ENCODE data around the gene UNG.
A peak's percentile ranks its signal among the peaks of the same experiment; 100 is the strongest.

Gene UNG

DNA sequence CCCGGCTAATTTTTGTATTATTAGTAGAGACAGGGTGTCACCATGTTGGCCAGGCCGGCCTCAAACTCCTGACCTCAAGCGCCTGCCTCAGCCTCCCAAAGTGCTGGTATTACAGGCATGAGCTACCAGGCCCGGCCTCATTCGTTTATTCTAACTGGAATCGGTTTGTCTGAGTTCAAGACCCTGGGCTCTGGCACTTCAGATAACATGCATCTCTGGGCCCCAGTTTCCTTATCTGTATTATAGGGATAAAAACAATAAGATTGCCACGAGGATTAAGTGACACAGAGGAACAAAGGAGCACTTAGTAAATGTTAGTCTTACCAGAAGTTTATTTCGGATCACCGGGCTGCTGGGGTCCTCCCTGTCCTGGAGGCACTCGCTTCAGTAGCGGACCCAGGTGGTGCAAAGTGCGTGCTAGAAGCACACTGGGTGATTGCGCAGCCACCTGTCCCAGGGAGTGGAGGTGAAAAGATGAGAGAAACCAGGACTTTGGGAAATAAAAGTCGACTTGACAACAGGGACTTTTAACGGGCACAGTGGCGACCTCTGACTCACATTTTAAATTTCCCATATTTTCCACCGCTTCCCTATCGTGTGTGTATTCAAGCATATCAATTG is 56.5 kb downstream of the UNG start:
- H3K27me3 ChIP-seq = no peaks in the 10 kb centered on the region
- H3K9me3 ChIP-seq = no peaks in the 10 kb centered on the region
- H3K27ac ChIP-seq = peak overlapping the region; percentile 74 to 79
- no peak for DNase-seq
- TF ChIP-seq, protein P1, sequence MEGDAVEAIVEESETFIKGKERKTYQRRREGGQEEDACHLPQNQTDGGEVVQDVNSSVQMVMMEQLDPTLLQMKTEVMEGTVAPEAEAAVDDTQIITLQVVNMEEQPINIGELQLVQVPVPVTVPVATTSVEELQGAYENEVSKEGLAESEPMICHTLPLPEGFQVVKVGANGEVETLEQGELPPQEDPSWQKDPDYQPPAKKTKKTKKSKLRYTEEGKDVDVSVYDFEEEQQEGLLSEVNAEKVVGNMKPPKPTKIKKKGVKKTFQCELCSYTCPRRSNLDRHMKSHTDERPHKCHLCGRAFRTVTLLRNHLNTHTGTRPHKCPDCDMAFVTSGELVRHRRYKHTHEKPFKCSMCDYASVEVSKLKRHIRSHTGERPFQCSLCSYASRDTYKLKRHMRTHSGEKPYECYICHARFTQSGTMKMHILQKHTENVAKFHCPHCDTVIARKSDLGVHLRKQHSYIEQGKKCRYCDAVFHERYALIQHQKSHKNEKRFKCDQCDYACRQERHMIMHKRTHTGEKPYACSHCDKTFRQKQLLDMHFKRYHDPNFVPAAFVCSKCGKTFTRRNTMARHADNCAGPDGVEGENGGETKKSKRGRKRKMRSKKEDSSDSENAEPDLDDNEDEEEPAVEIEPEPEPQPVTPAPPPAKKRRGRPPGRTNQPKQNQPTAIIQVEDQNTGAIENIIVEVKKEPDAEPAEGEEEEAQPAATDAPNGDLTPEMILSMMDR (IDR thresholded peaks at IDR 0.05) = no peak
- intact Hi-C loops (cut with DNase I; ENCODE audit: low total_unique reads) = no loop called here
- H3K36me3 ChIP-seq = no peaks in the 10 kb centered on the region
- peak overlapping the region; percentile 65 to 67 for H3K4me3 ChIP-seq
- peaks cover 0 to 20% (median 17%) of the 10 kb centered on the region in 4 donors for H3K4me1 ChIP-seq

DNA sequence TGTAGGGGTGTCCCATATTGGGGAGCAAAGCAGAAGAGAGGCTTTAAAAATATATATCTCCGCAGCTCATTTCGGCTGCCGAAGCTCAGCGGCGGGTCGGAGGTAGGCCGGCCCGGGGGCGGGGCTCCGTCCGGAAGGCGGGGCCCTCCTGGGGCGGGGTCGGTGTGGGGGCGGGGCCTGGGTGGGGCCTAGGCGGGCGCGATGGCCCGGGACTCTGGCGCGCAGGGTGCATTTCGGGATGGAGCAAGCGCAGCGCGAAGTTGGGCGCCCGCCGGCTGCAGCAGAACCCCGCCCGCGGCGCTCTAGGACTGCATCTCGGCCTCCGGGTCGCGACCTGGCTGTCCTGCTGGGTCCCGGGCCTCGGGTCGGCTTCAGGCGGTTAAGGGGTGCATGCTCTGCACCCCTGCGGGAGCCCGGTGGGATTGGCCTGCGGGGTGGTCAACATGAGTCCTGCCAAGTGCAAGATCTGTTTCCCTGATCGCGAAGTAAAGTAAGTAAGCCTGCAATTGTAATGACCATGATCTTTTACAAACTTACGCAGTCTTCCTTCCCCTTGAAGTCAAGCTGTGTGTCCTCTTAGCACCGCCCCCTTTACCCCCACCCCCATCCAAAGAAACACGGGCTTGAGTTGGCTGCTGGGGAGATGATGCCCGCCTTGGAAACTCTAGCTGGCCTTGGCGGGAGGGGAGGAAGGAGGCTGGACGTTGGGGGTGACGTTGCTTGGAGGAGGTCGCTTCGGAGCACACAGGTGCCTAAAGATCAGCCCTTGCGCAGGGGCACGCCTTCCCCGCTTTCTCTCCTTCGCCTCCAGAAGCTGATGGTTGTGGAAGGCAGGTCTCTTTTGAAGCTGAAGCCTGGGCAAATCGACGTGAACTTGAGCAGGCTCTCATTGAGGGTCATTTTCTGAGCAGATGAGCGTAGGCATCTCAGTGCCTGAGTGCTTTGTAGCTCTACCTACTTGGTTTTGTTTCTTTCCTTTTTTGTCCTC is 57.3 kb downstream of the UNG start:
- Histone ChIP-seq H3K27ac (peak overlapping the region; percentile 74 to 79), H3K4me3 (peak overlapping the region; percentile 65 to 67), H3K4me1 (peaks cover 0 to 20% (median 17%) of the 10 kb centered on the region in 4 donors), H3K36me3 (no peaks in the 10 kb centered on the region), H3K9me3 (no peaks in the 10 kb centered on the region), H3K27me3 (no peaks in the 10 kb centered on the region)
- intact Hi-C loops (cut with DNase I; ENCODE audit: low total_unique reads) = loop anchor here (5.0 kb wide), 1 partner anchor 42 kb away; no protein-coding TSS in a partner anchor
- peak; percentile 77 to 92 for DNase-seq
- TF ChIP-seq, protein P1 (IDR thresholded peaks at IDR 0.05) = no peak

DNA sequence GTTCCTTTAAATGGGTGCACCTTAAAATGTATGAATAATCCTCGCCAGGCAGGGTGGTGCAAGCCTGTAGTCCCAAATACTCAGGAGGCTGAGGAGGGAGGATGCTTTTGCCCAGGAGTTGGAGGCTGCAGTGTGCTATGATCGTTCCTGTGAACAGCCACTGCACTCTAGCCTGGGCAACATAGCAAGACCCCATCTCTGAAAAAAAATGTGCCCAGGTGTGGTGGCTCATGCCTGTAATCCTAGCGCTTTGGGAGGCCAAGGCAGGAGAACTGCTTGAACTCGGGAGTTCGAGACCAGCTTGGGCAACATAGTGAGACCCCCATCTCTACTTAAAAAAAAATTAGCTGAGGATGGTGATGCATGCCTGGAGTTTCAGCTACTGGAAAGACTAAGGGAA is 58.6 kb downstream of the UNG start:
- Histone ChIP-seq H3K9me3 (no peaks in the 10 kb centered on the region), H3K36me3 (no peaks in the 10 kb centered on the region), H3K4me3 (peak overlapping the region in 1 of 2 donors; percentile 8), H3K27ac (no peak overlapping the region), H3K4me1 (peaks cover 0 to 20% (median 17%) of the 10 kb centered on the region in 4 donors), H3K27me3 (no peaks in the 10 kb centered on the region)
- TF ChIP-seq, protein P1 (IDR thresholded peaks at IDR 0.05) = no peak
- DNase-seq = no peak
- intact Hi-C loops (cut with DNase I; ENCODE audit: low total_unique reads) = loop anchor here (5.0 kb wide), 1 partner anchor 44 kb away; no protein-coding TSS in a partner anchor

DNA sequence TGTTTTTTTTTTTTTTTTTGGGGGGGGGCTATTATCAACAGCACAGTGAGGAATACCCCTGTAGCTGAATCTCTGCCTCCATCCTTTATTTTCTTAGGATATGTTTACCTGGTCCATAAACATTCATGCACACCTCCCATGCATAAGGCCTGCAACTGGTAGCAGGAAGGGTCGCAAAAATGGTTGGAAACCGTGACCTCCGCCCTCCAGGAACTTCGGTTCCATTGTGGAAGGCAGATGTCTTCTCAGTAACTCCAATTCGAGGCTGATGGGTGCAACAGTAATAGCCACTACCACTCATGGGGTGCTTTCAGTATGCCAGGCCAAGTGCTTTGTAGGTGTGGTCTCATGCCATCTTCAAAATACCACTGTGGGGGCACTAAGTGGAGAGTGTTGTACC is 59.2 kb downstream of the UNG start:
- Histone ChIP-seq H3K27ac (no peak overlapping the region), H3K9me3 (no peaks in the 10 kb centered on the region), H3K4me3 (no peak overlapping the region), H3K27me3 (no peaks in the 10 kb centered on the region), H3K4me1 (peaks cover 0 to 20% (median 17%) of the 10 kb centered on the region in 4 donors), H3K36me3 (no peaks in the 10 kb centered on the region)
- TF ChIP-seq, protein P1 (IDR thresholded peaks at IDR 0.05) = no peak
- DNase-seq = no peak
- intact Hi-C loops (cut with DNase I; ENCODE audit: low total_unique reads) = loop anchor here (5.0 kb wide), 1 partner anchor 44 kb away; no protein-coding TSS in a partner anchor

DNA sequence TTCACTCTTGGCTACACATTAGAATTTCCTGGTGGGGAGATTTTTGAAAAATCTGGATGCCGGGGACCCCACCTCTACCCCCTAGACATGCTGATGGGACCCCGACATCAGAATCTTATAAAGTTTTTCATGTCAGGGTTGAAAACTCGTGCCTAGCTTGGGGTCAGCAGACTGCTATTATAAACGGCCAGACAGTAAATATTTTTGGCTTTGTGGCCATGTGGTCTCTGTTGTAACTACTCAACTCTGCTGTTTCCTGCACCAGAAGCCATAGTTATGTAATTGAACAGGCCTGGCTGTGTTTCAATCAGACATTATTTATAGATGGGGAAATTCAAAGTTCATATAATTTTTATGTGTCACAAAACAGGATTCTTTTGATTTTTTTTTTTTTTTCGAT is 60.6 kb downstream of the UNG start:
- Histone ChIP-seq H3K4me3 (no peak overlapping the region), H3K36me3 (no peaks in the 10 kb centered on the region), H3K27me3 (no peaks in the 10 kb centered on the region), H3K4me1 (peaks cover 0 to 20% (median 17%) of the 10 kb centered on the region in 4 donors), H3K9me3 (no peaks in the 10 kb centered on the region), H3K27ac (peak overlapping the region; percentile 31 to 40)
- intact Hi-C loops (cut with DNase I; ENCODE audit: low total_unique reads) = loop anchor here (5.0 kb wide), 1 partner anchor 46 kb away; no protein-coding TSS in a partner anchor
- no peak for DNase-seq
- TF ChIP-seq, protein P1 (IDR thresholded peaks at IDR 0.05) = no peak
